ENCODE data around the gene BZW1. TPM values are rescaled to one million over a fixed set of nuclear protein-coding genes. Genes with fewer than 3 reads are reported as not detected.

The BZW1 gene
- total and polyA plus RNA-seq, 2 experiments from 2014 or later = 92.9 to 159 TPM

DNA sequence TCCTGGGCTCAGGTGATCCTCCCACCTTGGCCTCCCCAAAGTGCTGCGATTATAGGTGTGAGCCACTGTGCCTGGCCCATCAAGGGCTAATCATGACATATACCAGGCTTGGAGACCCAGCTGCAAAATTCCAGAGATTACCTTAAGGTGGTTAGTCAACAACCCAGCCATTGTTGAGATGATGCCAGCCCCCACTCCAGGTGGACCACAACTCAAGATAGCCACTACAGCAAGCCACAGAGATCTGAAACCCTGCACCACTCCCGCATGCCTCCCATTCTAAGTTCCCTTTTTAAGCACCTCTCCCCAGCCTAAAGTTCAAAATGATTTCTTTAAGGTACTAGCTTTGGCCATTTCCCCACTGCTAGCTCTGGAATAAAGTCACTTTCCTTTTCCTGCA lies 57.3 kb downstream of the BZW1 start:
- no peak for DNase-seq (ENCODE audit: low read depth in 1 of 2, low spot score in 1 of 2)
- Histone ChIP-seq H3K4me1 (ENCODE audit: low read depth) (peaks cover 7% of the 10 kb centered on the region), H3K9me3 (ENCODE audit: low read depth) (no peaks in the 10 kb centered on the region), H3K27ac (no peak overlapping the region), H3K27me3 (no peaks in the 10 kb centered on the region), H3K4me3 (no peak overlapping the region), H3K36me3 (peaks cover 17% of the 10 kb centered on the region)
- no peak for TF ChIP-seq CTCF (IDR thresholded peaks at IDR 0.05; ENCODE audit: low read depth, low read length)

DNA sequence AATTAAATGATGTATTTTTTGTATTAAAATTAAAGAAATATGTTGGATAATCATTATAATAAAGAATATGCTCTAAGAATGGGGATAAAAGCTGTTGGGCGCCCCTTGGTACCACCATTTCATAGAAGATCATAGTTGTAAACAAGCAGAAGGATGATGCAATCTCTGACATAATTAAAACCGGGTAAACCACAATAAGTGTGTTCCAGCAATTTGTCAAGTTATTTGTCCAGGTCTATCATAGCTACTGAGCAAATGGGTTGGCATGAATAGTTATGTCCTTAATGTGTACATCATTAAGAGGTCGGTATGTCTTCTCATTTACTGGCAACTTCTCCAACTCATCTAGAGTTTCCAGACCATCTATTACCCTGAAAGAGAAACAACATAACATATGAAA lies 59.4 kb downstream of the BZW1 start:
- Histone ChIP-seq H3K36me3 (peaks cover 35% of the 10 kb centered on the region), H3K4me1 (ENCODE audit: low read depth) (no peaks in the 10 kb centered on the region), H3K4me3 (no peak overlapping the region), H3K9me3 (ENCODE audit: low read depth) (no peaks in the 10 kb centered on the region), H3K27me3 (no peaks in the 10 kb centered on the region), H3K27ac (no peak overlapping the region)
- TF ChIP-seq CTCF (IDR thresholded peaks at IDR 0.05; ENCODE audit: low read depth, low read length) = no peak
- no peak for DNase-seq (ENCODE audit: low read depth in 1 of 2, low spot score in 1 of 2)

GRCh38 chr2:200873560-200873959 lies 61.9 kb downstream of the BZW1 start:
- no peaks in the 10 kb centered on the region for H3K27me3 ChIP-seq
- no peak overlapping the region for H3K4me3 ChIP-seq
- H3K9me3 ChIP-seq (ENCODE audit: low read depth) = no peaks in the 10 kb centered on the region
- no peak for TF ChIP-seq CTCF (IDR thresholded peaks at IDR 0.05; ENCODE audit: low read depth, low read length)
- no peak overlapping the region for H3K27ac ChIP-seq
- H3K4me1 ChIP-seq (ENCODE audit: low read depth) = peaks cover 16% of the 10 kb centered on the region
- H3K36me3 ChIP-seq = peaks cover 42% of the 10 kb centered on the region
- no peak for DNase-seq (ENCODE audit: low read depth in 1 of 2, low spot score in 1 of 2)

Other genes starting within 250 kb of the BZW1 start
- 0.11 TPM in 1 of 2 replicates, not detected in the other for gene AOX1, start 225.9 kb upstream of the BZW1 start, total RNA-seq
- 0.04 TPM in 1 of 2 replicates, not detected in the other for gene AOX1, start 225.9 kb upstream of the BZW1 start, polyA plus RNA-seq
- gene CLK1, start 52.7 kb downstream of the BZW1 start, total RNA-seq = 76.3 and 108 TPM in 2 replicates
- 65.2 and 87.1 TPM in 2 replicates for gene CLK1, start 52.7 kb downstream of the BZW1 start, polyA plus RNA-seq
- 64.8 and 82.6 TPM in 2 replicates for gene PPIL3, start 77.2 kb downstream of the BZW1 start, total RNA-seq
- gene PPIL3, start 77.2 kb downstream of the BZW1 start, polyA plus RNA-seq = 68.8 and 77.5 TPM in 2 replicates
- gene NIF3L1, start 77.5 kb downstream of the BZW1 start, total RNA-seq = 26.9 and 29.2 TPM in 2 replicates
- gene NIF3L1, start 77.5 kb downstream of the BZW1 start, polyA plus RNA-seq = 37.6 and 43.0 TPM in 2 replicates
- gene ORC2, start 151.8 kb downstream of the BZW1 start, total RNA-seq = 8.5 and 14.9 TPM in 2 replicates
- gene ORC2, start 151.8 kb downstream of the BZW1 start, polyA plus RNA-seq = 7.9 and 8.8 TPM in 2 replicates

All from cardiac muscle cell (in vitro differentiated cells and primary cell).